Fibroblast of peridontal ligament (primary cell): ENCODE results near the gene MARS1.
A peak's percentile ranks its signal among the peaks of the same experiment; 100 is the strongest.
"Not testable (repeated sequence)": the region's sequence is repeated elsewhere in the genome, so short reads cannot be mapped to it uniquely, and the experiment has no call there.

Experiments used
- DNase-seq: peaks from one replicate; pipeline ENCODE4 v3.0.0-alpha.2; 2010; ENCODE audit errors: extremely low read depth

MARS1 gene

DNA sequence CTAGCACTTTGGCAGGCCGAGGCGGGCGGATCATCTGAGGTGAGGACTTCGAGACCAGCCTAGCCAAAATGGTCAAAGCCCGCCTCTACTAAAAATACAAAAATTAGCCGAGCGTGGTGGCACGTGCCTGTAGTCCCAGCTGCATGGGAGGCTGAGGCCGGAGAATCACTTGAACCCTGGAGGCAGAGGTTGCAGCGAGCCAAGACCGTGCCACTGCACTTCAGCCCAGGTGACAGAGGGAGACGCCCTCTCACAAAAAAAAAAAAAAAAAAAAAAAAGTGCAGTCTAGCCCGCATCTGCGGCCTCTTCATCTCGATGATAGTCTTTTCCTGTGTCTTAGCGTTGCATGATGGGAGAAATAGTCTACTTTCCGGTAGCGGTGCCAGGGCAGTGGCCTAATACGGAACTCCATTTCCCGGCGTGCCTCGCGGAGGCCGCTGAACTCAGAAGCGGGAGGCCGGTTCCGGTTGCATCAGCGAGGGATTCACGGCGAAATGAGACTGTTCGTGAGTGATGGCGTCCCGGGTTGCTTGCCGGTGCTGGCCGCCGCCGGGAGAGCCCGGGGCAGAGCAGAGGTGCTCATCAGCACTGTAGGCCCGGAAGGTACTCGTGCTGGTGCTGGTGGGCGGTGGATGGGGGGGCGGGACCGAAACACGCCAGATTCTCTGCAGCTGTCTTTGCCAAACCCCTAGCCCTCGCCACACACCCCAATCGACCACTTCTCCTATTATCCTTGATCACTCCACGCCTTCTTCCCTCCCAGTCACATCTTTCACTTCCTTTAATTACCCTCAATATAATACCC is at the start of gene MARS1:
Gene MARS1 (plus strand): TSS at position 472 of the 805 bp plus-strand sequence. CDS start 23 bp downstream, at position 495.
- peak; percentile 96 for DNase-seq

DNA sequence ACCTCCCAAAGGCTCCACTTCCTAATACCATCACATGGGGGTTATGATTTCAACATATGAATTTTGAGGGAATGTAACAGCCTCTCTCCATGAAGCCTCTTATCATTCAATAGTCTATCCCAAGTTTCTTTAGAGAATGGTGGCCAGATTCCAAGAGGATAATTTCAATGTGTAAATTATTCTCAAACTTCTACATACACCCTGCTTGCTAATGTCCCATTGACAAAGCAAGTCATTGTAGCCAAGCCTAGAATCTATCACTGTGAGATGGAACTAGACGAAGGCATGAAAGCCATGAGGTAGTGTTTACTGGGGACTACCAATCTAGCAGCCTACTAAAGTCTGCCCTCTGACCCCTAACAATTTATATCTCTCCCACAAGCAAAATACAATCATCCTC is 49.5 kb upstream of the MARS1 start:
- no peak for DNase-seq

DNA sequence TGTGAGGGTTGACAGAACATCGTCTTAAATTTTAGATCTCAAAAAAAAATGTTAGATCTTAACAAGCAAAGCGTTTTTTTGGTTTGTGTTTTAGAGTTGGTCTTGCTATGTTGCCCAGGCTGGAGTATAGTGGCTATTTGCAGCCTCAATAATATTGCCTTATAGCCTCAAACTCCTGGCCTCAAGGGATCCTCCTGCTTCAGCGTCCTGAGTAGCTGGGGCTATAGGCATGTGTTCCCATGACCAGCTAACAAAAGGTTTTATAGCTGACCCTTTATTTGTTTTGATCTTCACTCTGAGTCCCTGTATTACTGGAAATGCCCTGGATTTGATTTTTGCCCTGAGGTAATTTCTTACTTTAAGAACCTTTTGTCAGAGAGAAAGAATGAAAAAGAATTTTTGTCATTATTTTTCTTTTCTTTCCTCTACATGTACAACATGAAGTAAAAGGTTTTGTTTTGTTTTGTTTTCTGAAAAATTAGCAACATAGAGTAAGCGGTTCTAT is 48.1 kb upstream of the MARS1 start:
- DNase-seq = no peak

DNA sequence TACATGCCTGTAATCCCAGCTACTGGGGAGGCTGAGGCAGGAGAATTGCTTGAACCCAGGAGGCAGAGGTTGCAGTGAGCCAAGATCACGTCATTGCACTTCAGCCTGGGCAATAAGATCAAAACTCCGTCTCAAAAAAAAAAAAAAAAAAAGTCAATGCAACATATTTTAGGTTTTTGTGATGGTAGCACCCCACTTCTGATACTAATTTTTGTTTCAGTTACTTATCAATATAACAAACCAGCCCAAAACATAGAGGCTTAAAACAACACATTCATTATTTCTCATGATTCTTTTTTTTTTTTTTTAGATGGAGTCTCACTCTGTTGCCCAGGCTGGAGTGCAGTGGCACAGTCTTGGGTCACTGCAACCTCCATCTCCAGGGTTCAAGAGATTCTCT is 46.5 kb upstream of the MARS1 start:
- not testable (repeated sequence) for DNase-seq

DNA sequence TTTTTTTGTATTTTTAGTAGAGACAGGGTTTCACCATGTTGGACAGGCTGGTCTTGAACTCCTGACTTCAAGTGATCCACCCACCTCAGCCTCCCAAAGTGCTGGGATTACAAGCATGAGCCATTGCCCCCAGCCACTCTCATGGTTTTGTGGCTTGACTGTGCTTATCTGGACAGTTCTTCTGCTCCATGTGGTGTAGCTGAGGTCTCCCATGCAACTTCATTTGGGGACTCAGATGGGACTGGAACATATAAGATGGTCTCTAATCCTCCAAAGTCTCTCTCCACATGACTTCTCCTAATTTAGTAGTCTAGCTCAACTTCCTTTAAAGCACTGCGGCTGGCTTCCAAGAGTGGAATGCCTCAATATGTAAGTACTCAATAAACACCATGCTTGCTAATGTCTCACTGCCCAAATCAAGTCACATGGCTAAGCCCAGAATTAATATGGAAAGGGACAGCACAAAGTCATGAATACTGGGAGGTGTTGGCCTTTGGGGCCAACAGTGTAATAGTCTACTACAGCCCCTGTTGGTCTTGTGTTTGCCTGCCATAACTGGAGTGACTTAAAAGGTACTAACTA is 45.9 kb upstream of the MARS1 start:
- DNase-seq = no peak

DNA sequence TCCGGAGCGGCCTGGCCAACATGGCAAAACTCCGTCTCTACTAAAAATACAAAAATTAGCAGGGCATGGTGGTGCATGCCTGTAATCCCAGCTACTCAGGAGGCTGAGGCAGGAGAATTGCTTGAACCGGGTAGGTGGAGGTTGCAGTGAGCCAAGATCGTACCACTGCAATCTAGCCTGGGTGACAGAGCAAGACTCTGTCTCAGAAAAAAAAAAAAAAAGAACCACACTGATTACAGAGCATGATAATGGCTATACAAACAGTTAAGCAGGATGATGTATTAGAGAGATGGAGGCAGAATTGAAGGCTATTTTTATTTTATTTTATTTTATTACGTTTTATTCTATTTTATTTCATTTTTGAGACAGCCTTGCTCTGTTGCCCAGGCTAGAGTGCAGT is 43.5 kb upstream of the MARS1 start:
- DNase-seq = not testable (repeated sequence)

DNA sequence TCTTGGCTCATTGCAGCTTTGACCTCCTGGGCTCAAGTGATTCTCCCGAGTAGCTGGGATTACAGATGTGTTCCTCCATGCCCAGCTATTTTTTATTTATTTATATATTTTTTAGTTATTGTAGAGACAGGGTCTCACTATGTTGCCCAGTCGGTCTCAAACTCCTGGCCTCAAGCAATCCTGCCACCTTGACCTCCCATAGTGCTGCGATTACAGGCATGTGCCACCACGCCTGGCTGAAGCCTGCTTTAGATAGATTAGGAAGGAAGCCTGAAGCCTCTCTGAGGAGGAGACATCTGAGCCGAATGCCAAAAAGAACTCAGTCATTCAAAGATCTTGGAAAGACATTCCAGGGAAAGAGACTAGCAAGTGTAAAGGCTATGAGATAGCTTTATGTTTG is 43.1 kb upstream of the MARS1 start:
- DNase-seq = no peak

DNA sequence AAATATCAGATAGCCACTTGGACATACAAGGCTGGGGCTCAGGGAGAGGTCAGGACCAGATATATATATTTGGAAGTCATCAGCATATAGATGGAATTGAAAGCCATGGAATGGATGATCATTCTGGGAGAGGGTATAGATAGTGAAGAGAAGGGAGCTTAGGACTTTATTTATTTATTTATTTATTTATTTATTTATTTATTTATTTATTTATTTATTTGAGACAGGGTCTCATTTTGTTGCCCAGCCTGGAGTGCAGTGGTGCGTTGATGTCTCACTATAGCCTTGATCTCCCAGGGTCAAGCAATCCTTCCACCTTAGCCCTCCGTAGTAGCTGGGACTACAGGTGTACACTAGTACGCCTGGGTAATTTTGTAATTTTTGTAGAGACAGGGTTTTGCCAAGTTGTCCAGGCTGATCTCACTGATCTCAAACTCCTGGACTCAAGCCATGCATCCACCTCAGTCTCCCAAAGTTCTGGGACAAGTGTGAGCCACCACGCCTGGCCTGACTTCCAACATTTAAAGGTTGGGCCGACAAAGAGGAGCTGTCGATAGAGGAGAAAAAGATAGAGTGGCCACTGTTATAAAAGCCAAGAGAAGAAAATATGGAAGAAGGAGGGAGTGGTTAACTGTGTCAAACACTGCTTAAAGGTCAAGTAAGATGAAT is 41.4 kb upstream of the MARS1 start:
- no peak for DNase-seq

DNA sequence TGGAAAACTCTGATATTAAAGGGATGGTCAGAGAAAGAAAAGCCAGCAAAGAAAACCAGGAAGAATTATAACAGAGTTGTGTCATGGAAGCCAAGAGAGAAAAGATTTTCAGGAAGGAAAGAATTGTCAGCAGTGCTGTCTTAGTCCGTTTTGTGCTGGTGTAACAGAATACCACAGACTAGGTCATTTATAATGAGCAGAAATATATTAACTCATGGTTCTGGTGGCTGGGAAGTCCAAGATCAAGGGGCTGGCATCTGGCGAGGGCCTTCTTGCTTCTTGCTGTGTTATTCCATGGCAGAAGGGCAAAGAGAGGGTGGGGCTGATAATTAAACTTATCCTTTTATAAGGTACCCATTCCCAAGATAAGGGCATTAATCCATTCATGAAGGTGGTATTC is 39.2 kb upstream of the MARS1 start:
- DNase-seq = no peak

DNA sequence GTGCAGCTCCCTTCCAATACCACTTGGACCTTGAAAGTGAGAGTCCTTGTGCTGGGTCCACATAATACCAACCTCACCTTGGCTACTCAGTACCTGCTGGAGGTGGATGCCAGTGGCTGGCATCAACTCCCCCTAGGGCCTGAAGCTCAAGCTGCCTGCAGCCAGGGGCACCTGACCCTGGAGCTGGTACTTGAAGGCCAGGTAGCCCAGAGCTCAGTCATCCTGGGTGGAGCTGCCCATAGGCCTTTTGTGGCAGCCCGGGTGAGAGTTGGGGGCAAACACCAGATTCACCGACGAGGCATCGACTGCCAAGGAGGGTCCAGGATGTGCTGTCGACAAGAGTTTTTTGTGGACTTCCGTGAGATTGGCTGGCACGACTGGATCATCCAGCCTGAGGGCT is 38.5 kb upstream of the MARS1 start:
- DNase-seq = no peak

DNA sequence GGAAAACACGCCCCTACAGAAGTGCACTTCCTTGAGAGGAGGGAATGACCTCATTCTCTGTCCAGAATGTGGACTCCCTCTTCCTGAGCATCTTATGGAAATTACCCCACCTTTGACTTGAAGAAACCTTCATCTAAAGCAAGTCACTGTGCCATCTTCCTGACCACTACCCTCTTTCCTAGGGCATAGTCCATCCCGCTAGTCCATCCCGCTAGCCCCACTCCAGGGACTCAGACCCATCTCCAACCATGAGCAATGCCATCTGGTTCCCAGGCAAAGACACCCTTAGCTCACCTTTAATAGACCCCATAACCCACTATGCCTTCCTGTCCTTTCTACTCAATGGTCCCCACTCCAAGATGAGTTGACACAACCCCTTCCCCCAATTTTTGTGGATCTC is 37.8 kb upstream of the MARS1 start:
- DNase-seq = no peak

DNA sequence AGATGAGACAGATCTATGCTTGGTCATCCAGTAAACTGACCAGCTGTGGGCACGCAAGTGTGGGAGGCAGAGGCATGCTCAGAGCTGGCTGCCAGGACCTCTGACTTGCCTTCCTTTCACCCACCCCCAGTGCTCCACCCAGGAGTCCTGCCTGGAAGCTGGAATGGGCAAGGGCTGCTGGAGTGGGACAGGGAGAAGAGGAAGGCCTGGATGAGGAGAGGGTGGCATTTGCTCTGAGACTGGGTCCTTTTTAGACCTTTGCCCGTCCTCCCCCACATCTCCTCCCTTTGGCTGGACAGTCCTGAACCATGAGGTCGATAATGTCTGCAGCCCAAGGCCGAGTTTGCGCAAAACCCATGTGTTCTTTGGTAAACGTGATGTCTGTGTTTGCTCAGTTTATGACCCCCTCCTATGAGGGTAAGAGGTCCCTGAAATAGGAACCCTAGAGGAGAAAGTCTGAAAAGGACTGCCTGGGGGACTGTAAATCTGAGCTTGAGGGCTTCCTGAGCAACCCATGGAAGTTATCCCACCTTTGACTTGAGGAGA is 36.6 kb upstream of the MARS1 start:
- DNase-seq = peak; percentile 13

DNA sequence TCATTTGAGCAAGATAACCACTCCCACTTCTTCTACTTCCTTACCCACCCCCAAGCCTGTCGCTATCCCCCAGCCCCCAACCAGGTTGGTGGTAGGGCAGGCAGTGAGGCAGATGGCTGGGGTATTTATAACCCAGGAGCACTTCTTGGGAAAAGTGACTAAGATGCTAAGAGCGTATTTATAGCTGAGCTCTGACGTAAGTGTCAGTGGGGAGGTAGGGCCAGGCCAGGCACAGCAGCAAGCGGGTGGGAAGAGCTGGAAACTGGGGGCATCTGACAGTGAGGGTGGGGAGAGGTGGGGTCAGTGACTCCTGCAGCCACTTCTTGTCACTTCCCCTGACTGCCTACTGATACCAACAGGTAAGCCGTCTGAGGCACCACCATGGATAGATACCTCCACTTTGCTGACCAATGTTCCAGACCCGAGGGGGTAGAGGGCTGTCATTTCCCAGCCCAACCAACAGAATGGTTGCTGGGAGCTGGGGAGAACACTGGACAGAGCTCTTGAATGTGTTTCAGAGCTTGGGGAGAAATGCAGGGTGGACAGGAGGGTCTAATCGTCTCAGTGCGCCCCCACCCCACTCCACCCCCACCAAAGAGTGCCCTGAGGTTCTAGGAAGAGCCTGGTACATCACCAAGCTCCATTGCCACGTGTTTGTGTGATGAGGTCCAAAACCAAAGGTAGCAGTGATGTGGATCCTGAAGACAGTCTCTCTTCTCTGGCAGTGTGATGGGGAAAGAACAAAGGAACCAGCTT is 35.5 kb upstream of the MARS1 start:
- DNase-seq = peak; percentile 82

DNA sequence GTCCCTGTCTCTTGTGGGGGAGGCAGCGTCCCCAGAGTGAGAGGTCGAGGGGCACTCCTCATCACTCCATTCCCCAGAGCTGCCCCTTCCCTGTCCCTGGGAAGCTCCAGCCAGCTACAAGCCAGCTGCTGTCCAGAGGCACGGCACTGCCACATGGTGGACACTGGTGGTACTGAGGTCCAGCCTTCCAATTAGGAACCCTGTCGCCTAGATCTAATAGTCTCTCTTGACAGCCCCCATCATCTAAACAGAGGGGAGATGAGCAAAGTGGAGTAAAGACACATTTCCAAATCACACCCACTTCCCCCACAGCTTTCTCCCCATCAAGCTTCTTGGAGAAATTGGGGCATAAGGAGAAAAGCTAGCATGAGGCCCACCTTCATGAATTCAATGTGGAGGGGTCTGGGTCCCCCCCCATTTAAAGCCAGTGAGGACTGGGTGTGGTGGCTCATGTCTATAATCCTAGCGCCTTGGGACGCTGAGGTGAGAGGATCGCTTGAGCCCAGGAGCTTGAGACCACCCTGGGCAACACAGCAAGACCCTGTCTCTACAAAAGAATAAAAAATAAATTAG is 34.8 kb upstream of the MARS1 start:
- peak; percentile 76 for DNase-seq

DNA sequence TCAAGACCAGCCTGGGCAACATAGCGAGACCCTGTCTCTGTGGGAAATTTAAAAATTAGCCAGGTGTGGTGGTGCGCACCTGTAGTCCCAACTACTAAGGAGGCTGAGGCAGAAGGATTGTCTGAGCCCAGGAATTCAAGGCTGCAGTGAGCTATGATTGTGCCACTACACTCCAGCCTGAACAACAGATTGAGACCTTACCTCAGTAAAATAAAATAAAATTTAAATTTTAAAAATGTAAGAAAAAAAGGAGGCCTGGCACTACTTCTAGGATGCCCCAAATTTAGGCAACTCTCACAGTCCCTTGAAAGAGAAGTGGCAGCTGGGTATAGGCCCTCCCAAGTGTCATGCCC is 33.7 kb upstream of the MARS1 start:
- DNase-seq = no peak

DNA sequence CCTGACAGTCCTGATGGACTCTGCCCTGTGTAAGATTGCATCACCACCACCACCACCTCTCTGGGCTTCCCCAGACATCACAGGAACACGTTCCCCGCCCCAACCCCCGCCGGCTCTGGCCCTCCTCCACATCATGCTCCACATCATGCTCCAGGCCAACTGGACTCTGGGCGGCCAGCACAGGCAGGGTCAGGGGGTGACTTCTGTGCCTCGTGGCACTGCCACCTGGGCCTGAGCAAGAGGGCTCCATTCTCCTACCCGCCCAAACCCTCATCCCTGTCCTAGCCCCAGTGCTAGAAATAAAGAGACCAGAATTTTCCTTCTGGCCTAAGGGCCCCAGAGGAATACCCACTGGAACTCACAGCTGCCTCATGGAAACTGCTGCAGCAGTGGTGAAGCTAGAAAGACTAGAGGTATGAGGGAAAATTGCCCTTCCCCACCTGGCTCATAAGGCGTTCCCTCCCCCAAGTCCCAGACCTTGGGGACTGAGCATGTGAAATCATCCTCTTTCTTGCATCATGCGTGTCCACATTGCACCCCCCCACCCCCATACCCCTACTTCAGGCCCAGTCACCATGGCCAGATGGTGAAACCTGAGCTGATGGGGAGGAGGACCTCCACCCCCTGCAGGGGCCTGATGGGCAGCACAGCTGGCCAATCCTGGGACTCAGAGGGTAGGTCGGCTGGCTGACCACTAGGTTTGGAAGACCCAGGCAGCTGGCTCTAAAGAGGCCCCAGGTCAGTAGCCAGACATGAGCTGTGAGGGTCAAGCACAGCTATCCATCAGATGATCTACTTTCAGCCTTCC is 33.1 kb upstream of the MARS1 start, which contains the start of gene INHBE:
Gene INHBE (plus strand): TSS at position 742 of the 808 bp plus-strand sequence. CDS start 230 bp downstream, outside the sequence.
- DNase-seq = peak; percentile 85

DNA sequence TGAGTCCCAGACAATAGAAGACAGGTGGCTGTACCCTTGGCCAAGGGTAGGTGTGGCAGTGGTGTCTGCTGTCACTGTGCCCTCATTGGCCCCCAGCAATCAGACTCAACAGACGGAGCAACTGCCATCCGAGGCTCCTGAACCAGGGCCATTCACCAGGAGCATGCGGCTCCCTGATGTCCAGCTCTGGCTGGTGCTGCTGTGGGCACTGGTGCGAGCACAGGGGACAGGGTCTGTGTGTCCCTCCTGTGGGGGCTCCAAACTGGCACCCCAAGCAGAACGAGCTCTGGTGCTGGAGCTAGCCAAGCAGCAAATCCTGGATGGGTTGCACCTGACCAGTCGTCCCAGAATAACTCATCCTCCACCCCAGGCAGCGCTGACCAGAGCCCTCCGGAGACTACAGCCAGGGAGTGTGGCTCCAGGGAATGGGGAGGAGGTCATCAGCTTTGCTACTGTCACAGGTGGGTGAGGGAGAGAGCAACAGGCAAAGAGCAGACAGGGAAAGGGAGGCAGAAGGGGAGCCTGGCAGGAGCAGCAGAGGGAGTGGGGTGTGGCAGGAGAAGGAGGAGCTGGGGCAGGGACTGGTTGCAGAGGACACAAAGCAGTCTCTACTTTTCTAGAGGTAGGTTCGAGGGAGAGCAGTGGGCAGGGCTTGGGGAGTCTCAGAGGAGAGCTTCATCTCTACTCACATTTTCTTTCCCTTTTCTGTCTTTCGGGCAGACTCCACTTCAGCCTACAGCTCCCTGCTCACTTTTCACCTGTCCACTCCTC is 32.3 kb upstream of the MARS1 start:
- DNase-seq = no peak

DNA sequence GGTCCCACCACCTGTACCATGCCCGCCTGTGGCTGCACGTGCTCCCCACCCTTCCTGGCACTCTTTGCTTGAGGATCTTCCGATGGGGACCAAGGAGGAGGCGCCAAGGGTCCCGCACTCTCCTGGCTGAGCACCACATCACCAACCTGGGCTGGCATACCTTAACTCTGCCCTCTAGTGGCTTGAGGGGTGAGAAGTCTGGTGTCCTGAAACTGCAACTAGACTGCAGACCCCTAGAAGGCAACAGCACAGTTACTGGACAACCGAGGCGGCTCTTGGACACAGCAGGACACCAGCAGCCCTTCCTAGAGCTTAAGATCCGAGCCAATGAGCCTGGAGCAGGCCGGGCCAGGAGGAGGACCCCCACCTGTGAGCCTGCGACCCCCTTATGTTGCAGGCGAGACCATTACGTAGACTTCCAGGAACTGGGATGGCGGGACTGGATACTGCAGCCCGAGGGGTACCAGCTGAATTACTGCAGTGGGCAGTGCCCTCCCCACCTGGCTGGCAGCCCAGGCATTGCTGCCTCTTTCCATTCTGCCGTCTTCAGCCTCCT is 31.6 kb upstream of the MARS1 start:
- DNase-seq = peak; percentile 13

DNA sequence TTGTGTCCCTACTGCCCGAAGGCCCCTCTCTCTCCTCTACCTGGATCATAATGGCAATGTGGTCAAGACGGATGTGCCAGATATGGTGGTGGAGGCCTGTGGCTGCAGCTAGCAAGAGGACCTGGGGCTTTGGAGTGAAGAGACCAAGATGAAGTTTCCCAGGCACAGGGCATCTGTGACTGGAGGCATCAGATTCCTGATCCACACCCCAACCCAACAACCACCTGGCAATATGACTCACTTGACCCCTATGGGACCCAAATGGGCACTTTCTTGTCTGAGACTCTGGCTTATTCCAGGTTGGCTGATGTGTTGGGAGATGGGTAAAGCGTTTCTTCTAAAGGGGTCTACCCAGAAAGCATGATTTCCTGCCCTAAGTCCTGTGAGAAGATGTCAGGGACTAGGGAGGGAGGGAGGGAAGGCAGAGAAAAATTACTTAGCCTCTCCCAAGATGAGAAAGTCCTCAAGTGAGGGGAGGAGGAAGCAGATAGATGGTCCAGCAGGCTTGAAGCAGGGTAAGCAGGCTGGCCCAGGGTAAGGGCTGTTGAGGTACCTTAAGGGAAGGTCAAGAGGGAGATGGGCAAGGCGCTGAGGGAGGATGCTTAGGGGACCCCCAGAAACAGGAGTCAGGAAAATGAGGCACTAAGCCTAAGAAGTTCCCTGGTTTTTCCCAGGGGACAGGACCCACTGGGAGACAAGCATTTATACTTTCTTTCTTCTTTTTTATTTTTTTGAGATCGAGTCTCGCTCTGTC is 31.0 kb upstream of the MARS1 start:
- no peak for DNase-seq
